ENCODE results near the gene ALDH1B1.

The ALDH1B1 gene

DNA sequence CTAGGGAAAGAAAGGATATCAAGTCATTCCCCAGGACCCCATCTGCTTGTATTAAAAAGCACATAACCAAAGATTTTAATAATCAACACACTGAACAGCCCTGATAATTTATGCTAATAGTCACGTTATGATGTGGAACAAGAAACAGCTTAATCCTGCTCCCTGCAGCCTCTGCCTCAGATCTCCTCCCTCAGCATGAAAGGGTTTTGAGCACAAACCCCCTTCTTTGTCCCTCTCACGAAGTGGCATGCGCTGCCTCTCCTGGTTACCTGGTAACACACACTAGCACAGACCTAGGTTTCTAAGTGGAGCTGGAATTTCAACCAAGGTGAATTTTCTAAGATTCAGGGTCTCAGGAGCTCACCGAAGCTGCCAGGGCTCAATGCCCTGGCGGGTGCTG, 26.7 kb downstream of the ALDH1B1 start:
- Mint-ChIP-seq H3K9me3 (no peaks in the 10 kb centered on the region), H3K36me3 (ENCODE audit: insufficient read depth) (no peaks in the 10 kb centered on the region), H3K27ac (peak overlapping the region in 1 of 2 donors; percentile 35), H3K4me1 (ENCODE audit: low read depth in 2 of 2) (peaks cover 0 to 3% of the 10 kb centered on the region in 2 donors), H3K4me3 (no peak overlapping the region), H3K27me3 (peaks cover 46 to 77% of the 10 kb centered on the region in 2 donors)
- no peak for DNase-seq
- ATAC-seq (replicated peaks) = no peak

DNA sequence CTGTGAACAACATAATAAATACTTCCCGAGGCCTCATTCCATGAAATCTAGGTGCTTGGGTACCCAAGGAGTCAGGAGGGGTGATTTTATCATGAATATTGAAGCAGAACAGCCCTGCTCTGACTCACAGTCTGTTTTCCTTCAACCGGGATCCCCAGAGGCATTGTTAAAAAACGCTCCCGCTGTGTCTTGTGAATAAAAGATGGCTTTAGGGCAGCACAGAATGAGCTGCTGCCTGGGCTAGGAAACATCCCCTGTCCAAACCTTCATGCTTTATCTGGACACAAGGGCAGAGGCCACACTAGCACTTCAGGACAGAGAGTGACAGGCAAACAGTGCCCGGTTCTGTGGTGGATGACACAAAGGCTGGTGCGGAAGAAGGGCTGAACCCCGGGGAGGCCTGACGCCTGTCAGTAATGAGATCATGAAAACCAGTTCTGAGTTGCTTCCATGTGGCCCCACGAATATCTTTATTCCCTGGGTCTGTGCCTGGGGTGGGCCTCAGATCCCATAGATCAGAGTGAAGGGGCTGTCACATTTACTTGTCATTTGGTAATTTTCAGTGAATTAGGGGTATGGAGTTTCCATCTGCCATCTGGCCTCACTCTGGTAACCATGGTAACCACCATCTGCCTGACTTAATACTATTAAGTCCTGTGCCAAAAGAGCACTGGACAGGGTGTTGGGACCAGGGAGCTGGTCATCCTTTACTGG, 29.2 kb downstream of the ALDH1B1 start:
- Mint-ChIP-seq H3K9me3 (no peaks in the 10 kb centered on the region), H3K4me1 (ENCODE audit: low read depth in 2 of 2) (peaks cover 0 to 3% of the 10 kb centered on the region in 2 donors), H3K4me3 (no peak overlapping the region), H3K27me3 (peaks cover 57 to 75% of the 10 kb centered on the region in 2 donors), H3K27ac (no peak overlapping the region), H3K36me3 (ENCODE audit: insufficient read depth) (no peaks in the 10 kb centered on the region)
- ATAC-seq (replicated peaks) (no peak), DNase-seq (no peak)

- Mint-ChIP-seq H3K4me1 (ENCODE audit: low read depth in 2 of 2) (peaks cover 0 to 3% of the 10 kb centered on the region in 2 donors), H3K9me3 (no peaks in the 10 kb centered on the region), H3K27me3 (peaks cover 65 to 85% of the 10 kb centered on the region in 2 donors), H3K27ac (no peak overlapping the region), H3K36me3 (ENCODE audit: insufficient read depth) (no peaks in the 10 kb centered on the region), H3K4me3 (peak overlapping the region in 1 of 2 donors; percentile 51)
- ATAC-seq (replicated peaks) (no peak), DNase-seq (no peak)
Measured at GRCh38 chr9:38422555-38423260, 30.2 kb downstream of the ALDH1B1 start.

DNA sequence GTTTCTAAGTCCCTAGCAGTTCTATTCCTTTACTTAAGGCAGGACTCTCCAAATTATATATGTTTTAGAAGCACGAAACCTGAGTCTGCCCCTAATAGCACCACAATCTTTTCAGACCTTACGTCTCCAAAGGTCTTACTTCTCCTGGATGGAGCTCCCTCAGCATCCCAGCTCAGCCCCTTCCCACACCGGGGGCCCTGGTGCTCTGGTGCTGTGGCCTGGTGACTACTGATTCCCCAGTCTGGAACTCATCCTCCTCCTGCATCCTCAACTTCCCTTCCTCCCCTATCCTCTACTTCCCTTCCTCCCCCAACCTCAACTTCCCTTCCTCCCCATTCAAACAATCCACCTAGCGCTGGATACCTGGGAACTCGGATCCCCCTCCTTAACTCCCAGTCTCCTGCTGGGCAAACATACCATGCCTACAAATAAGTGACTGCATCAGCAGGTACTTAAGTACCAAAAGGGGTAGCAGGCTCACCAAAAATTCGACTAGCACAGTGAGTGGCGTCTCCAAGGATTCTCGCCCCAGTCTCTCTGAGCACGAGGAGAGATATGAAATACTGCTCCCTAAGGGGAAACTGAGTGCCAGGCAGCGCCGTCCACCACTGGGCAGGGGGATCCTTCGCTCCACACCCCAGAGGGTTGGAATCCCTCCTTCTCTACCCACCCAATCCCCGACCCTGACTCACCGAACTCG, 30.9 kb downstream of the ALDH1B1 start:
- DNase-seq = no peak
- H3K36me3 Mint-ChIP-seq (ENCODE audit: insufficient read depth) = no peaks in the 10 kb centered on the region
- H3K27ac Mint-ChIP-seq = no peak overlapping the region
- peak overlapping the region; percentile 26 to 51 for H3K4me3 Mint-ChIP-seq
- ATAC-seq (replicated peaks) = no peak
- H3K27me3 Mint-ChIP-seq = peaks cover 71 to 91% of the 10 kb centered on the region in 2 donors
- peaks cover 0 to 3% of the 10 kb centered on the region in 2 donors for H3K4me1 Mint-ChIP-seq (ENCODE audit: low read depth in 2 of 2)
- no peaks in the 10 kb centered on the region for H3K9me3 Mint-ChIP-seq

- Mint-ChIP-seq H3K27ac (no peak within 1 kb of the TSS), H3K9me3 (no peaks in the 10 kb centered on the region), H3K27me3 (peaks cover 71 to 84% of the 10 kb centered on the region in 2 donors), H3K4me3 (peak within 1 kb of the TSS; percentile 46 to 51), H3K36me3 (ENCODE audit: insufficient read depth) (no peaks in the 10 kb centered on the region), H3K4me1 (ENCODE audit: low read depth in 2 of 2) (peaks cover 0 to 3% of the 10 kb centered on the region in 2 donors)
- DNase-seq (no peak), ATAC-seq (replicated peaks) (no peak)
Measured at GRCh38 chr9:38423973-38424843, 31.7 kb downstream of the ALDH1B1 start, which contains the start of gene IGFBPL1. IGFBPL1 (minus strand) TSS chr9:38424454; CDS start chr9:38424424, 30 bp downstream.

- no peak overlapping the region for H3K27ac Mint-ChIP-seq
- no peaks in the 10 kb centered on the region for H3K36me3 Mint-ChIP-seq (ENCODE audit: insufficient read depth)
- ATAC-seq (replicated peaks) (no peak), DNase-seq (no peak)
- H3K27me3 Mint-ChIP-seq = peaks cover 69 to 77% of the 10 kb centered on the region in 2 donors
- peak overlapping the region; percentile 36 to 46 for H3K4me3 Mint-ChIP-seq
- H3K9me3 Mint-ChIP-seq = no peaks in the 10 kb centered on the region
- H3K4me1 Mint-ChIP-seq (ENCODE audit: low read depth in 2 of 2) = peaks cover 0 to 3% of the 10 kb centered on the region in 2 donors
Measured at GRCh38 chr9:38424918-38425317, 32.4 kb downstream of the ALDH1B1 start.

DNA sequence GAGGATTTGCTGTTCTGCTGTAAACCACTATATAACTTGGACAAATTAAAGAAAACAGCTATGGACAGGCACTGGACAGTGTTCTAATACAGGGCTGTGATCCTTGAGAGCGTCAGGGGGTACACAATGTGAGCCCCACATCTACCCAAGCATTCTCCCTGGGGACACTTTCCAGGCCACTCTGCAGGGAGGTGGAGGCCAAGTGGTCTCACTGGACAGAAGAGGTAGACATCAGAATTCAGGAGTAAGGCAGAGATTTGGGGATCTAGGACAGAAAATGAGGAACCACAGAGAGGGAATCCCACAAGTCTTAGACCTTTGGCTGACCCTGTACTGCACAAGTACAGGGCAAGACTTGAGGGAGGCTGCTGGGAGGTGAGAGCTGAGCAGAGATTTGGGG, 35.6 kb downstream of the ALDH1B1 start:
- Mint-ChIP-seq H3K4me1 (ENCODE audit: low read depth in 2 of 2) (peaks cover 0 to 6% of the 10 kb centered on the region in 2 donors), H3K4me3 (no peak overlapping the region), H3K27me3 (peaks cover 43 to 57% of the 10 kb centered on the region in 2 donors), H3K9me3 (no peaks in the 10 kb centered on the region), H3K27ac (no peak overlapping the region), H3K36me3 (ENCODE audit: insufficient read depth) (no peaks in the 10 kb centered on the region)
- ATAC-seq (replicated peaks) = no peak
- no peak for DNase-seq

DNA sequence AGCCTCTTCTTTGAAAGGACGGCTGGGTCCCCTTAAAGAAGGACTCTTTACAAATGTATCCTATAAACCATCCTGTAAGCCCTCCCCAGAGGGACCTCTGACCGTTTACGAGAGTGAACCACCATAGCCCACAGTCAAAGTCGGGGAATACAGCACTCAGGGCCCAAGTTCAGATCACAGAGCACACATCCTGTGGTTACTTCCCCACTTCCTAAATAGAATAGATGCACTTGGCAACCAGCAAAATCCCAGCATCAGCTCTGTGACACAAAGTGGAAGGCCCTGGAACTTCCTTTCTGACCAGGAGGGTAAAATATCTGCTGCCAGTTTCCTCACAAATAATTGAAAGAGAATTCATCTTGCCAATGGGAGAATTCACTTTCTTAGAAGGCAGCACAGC, 38.6 kb downstream of the ALDH1B1 start:
- H3K27ac Mint-ChIP-seq = no peak overlapping the region
- DNase-seq = no peak
- no peaks in the 10 kb centered on the region for H3K36me3 Mint-ChIP-seq (ENCODE audit: insufficient read depth)

DNA sequence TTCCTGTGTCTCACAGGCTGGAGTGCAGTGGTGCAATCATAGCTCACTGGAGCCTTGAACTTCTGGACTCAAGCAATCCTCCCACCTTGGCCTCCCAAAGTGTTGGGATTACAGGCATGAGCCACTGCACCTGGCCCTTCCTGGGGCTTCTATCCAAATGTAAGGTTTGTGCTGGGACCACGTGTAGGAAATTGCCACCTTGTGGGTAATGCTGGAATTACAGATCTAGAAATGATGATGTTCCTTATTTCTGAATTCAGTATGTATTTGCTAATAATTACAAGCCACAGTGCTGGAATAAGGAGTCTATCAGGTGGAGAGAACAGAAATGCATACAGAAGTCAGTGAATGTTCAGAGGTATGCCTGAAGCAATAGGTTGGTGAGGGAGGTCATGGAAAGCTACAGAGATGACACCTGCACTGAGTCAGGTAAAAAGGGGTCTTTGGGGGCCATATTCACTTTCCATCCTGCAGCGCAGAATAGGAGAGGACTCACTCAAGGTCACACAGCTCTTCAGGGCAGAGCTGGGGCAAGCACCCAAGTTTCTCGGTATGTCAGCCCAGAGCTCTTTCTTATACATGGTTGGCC, 40.5 kb downstream of the ALDH1B1 start:
- peaks cover 0 to 3% of the 10 kb centered on the region in 2 donors for H3K4me1 Mint-ChIP-seq (ENCODE audit: low read depth in 2 of 2)
- ATAC-seq (replicated peaks) = no peak

More for the DNA sequence above, 38.6 kb downstream of the ALDH1B1 start:
- no peak for ATAC-seq (replicated peaks)
- H3K4me1 Mint-ChIP-seq (ENCODE audit: low read depth in 2 of 2) = peaks cover 0 to 3% of the 10 kb centered on the region in 2 donors
- peaks cover 28 to 45% of the 10 kb centered on the region in 2 donors for H3K27me3 Mint-ChIP-seq
- H3K4me3 Mint-ChIP-seq = no peak overlapping the region
- H3K9me3 Mint-ChIP-seq = no peaks in the 10 kb centered on the region

GRCh38 chr9:38434365-38434764, 41.9 kb downstream of the ALDH1B1 start:
- H3K9me3 Mint-ChIP-seq = no peaks in the 10 kb centered on the region
- H3K4me3 Mint-ChIP-seq = no peak overlapping the region
- no peak for DNase-seq
- H3K27ac Mint-ChIP-seq = no peak overlapping the region
- peaks cover 0 to 3% of the 10 kb centered on the region in 2 donors for H3K4me1 Mint-ChIP-seq (ENCODE audit: low read depth in 2 of 2)
- H3K27me3 Mint-ChIP-seq = peaks cover 23 to 50% of the 10 kb centered on the region in 2 donors
- no peaks in the 10 kb centered on the region for H3K36me3 Mint-ChIP-seq (ENCODE audit: insufficient read depth)
- no peak for ATAC-seq (replicated peaks)

More for the DNA sequence above, 40.5 kb downstream of the ALDH1B1 start:
- Mint-ChIP-seq H3K4me3 (no peak overlapping the region), H3K27ac (no peak overlapping the region), H3K27me3 (peaks cover 15 to 41% of the 10 kb centered on the region in 2 donors), H3K9me3 (no peaks in the 10 kb centered on the region), H3K36me3 (ENCODE audit: insufficient read depth) (no peaks in the 10 kb centered on the region)
- peak in 2 of 3 experiments; percentile 3 to 4 for DNase-seq

DNA sequence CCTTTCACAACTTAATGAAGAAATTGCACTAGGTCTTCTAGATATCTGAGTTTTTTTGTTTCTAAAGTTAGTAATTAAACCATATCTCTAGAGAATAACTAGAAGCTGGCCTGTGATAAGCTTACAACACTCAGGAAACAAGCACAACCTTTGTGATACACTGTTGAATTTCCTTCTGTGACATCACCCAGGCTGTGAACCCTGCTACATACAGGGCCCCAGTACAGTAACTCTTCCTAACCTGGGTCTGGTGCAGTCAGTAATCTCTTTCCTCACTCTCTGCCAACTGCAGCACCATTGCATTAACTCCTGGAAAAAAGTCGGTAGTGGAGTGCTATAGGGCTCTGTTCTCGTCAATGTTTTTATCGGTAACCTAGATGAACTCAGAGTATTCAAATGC, 42.4 kb downstream of the ALDH1B1 start:
- Mint-ChIP-seq H3K4me1 (ENCODE audit: low read depth in 2 of 2) (peaks cover 0 to 3% of the 10 kb centered on the region in 2 donors), H3K4me3 (no peak overlapping the region), H3K36me3 (ENCODE audit: insufficient read depth) (no peaks in the 10 kb centered on the region), H3K9me3 (no peaks in the 10 kb centered on the region), H3K27me3 (peaks cover 24 to 55% of the 10 kb centered on the region in 2 donors), H3K27ac (no peak overlapping the region)
- DNase-seq (no peak), ATAC-seq (replicated peaks) (no peak)

GRCh38 chr9:38435521-38435920, 43.0 kb downstream of the ALDH1B1 start:
- Mint-ChIP-seq H3K27me3 (peaks cover 30 to 61% of the 10 kb centered on the region in 2 donors), H3K4me3 (no peak overlapping the region), H3K27ac (no peak overlapping the region)

More at GRCh38 chr9:38435521-38435920, 43.0 kb downstream of the ALDH1B1 start:
- H3K4me1 Mint-ChIP-seq (ENCODE audit: low read depth in 2 of 2) = peaks cover 0 to 3% of the 10 kb centered on the region in 2 donors
- no peaks in the 10 kb centered on the region for H3K9me3 Mint-ChIP-seq
- no peak for ATAC-seq (replicated peaks)
- no peak for DNase-seq
- H3K36me3 Mint-ChIP-seq (ENCODE audit: insufficient read depth) = no peaks in the 10 kb centered on the region
